Non-pigmented ciliary epithelial cell (primary cell): ENCODE measurements around the gene LAMB1.
A peak's percentile ranks its signal among the peaks of the same experiment; 100 is the strongest.
"Not testable (repeated sequence)": the region's sequence is repeated elsewhere in the genome, so short reads cannot be mapped to it uniquely, and the experiment has no call there.

Source experiments
- DNase-seq: peaks from one replicate; pipeline ENCODE4 v3.0.0-alpha.2; 2010; ENCODE audit warnings: low read depth

LAMB1 gene

GRCh38 chr7:107945332-107945731 is 57.6 kb downstream of the LAMB1 start:
- no peak for DNase-seq

- DNase-seq: no peak
These were observed 58.4 kb downstream of the LAMB1 start for GRCh38 chr7:107944411-107945169.

DNA sequence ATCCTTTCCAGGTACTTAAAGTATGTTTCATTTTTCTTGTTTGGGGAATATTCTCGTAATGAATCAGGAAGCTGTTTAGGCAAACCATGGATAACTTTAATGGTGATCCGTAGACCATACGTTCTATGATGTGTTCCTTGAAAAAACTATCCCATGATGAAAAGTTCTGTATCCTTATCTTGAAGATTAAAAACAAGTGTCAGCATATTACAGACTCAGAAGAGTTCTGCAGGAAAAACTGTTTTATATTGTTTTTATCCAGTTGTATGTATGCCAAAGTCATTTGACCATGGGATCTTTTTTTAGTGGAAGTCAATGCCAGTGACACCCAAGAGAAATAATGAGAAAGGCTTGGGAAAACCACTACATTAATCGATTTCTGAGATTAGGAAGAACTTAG is 59.9 kb downstream of the LAMB1 start:
- no peak for DNase-seq

GRCh38 chr7:107940951-107941350 is 62.0 kb downstream of the LAMB1 start:
- no peak for DNase-seq

DNA sequence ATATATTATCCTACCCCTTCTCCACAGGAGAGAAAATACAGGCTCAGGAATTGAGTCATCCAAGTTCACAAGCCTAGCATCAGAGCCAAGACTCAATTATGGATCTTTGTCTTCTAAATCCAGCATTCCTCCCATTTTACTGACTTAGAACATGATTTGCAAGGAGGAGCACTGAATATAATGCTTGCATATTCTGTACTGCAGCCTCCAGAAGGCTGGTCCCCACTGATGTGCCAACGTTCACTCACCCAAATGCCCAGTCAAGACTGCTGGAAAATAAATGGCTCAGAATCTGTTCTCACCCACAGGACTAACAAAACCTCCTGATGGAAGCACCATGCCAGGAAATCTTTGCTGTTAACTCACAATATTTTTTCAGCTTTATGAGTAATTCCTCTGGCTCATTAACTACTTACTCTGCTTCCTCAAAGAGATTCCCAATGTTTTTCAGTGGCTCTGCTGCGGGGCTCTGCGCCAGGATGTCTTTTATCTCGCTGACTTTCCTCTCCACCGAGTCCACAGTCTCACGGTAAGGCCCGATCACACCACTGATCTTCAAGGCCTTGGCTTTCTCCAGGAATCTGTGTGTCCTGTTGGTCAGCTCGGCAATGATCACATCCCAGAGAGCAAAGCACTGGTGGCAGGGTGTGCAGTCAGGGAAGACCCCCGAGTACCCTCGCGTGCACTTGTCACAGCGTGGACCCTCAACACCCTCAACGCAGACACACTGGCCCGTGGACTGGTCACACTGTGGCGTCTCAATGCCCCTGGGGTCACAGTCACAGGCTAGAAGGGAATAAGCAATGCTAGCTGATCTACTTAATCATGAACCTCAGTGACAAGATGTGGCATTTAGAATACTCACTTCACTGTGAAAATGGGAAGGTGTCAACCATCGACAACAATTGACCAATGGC is 63.1 kb downstream of the LAMB1 start:
- no peak for DNase-seq

GRCh38 chr7:107938456-107939250 is 64.3 kb downstream of the LAMB1 start:
- DNase-seq: no peak

GRCh38 chr7:107937531-107937930 is 65.4 kb downstream of the LAMB1 start:
- no peak for DNase-seq

DNA sequence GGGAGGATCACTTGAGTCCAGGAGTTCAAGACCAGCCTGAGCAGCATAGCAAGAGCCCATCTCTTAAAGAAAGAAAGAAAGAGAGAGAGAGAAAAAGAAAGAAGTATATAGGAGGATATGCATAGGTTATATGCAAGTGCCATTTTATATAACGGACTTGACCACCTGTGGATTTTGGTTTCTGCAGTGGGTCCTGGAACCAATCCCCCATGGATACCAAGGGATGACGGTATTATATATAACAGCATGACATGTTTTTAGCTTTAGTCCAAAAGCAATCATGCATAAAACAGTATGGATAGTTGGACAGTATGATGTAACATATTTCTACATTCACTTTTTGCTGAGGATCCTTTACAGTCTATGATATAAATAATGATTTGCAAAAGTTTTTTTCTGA is 66.6 kb downstream of the LAMB1 start:
- DNase-seq: no peak

DNA sequence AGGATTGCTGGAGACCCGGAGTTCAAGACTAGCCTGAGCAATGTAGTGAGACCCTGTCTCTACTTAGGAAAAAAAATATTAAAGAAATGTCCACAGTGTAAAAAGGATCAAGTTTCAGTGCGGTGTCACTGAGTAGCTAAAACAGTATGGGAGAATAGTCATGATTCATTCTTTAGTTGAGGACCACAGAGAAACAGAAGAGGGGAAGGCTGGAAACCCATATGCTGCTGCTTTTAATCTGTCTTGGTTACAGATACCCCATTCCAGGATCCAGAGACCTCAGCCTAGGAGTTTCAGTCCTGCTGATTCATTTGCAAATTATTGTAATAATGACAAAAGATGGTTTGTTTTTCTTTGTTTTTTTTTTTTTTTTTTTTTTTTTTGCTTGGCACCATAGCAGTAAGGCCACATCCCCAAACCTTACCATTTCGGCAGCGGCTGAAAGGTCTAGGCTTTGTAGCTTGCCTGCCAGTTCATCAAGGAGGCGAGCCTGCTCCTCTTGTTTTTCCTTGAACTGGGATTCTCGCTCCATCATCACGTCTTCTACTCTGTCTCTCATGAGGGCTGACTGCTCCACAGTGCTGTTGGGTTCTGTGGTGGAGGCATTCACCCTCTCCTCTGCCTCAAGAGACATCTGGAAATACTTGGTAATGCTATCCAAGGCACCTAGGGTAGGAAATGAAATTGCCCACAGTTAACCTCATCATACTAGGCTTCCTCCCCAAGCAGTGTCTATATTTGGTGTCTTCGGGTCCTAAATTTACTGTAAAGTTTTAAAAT is 67.8 kb downstream of the LAMB1 start:
- peak; percentile 55 for DNase-seq

DNA sequence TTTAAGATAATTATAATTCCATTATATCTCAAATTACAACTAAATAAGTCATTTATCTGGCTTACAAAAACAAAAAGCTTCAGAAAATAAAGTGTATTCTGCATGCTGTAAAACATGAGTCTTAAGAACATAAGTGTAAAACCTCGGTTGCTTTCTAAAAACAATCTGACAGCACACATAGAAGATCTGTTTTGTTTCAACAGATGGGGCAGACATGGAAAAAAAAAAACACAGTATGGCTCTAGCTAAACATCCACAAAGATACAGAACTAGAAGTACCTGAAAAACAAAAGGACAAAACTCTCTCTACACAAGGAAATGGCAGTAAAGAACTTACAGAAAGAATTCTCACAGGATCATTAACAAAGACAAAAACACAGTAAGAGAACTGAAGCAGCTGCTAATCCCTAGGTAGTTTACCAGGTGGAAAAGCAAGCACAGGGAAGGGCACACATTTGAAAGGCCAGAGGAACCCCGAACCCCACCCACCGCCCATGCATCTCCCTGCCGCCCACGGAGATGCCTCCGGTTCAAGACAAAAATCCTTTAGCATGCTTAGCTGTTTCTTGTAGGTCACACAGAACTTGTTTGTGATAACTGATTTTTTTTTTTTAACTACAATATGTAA is 69.5 kb downstream of the LAMB1 start:
- DNase-seq: no peak

- DNase-seq: no peak
These were observed 70.2 kb downstream of the LAMB1 start for GRCh38 chr7:107932805-107933204.

- no peak for DNase-seq
These were observed 71.0 kb downstream of the LAMB1 start for GRCh38 chr7:107931740-107932515.

DNA sequence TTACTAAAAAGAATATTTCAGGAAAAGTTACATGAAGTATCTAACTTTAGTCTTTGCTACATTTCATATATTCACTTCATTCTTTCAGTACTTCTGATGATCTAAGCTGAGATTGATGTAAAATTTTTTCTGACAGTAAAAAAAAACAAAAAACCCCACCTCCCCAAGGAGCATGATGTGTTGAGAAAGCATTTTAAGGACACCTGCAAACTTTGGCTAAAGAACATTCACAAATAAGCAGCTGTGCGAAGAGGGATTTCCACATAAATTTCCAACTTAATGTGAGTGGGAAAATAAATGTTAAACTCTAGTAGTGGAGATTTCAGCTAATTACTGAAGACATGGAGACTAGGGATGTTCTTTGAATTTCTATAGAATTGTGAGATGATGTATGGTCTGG is 76.5 kb downstream of the LAMB1 start:
- DNase-seq: no peak

DNA sequence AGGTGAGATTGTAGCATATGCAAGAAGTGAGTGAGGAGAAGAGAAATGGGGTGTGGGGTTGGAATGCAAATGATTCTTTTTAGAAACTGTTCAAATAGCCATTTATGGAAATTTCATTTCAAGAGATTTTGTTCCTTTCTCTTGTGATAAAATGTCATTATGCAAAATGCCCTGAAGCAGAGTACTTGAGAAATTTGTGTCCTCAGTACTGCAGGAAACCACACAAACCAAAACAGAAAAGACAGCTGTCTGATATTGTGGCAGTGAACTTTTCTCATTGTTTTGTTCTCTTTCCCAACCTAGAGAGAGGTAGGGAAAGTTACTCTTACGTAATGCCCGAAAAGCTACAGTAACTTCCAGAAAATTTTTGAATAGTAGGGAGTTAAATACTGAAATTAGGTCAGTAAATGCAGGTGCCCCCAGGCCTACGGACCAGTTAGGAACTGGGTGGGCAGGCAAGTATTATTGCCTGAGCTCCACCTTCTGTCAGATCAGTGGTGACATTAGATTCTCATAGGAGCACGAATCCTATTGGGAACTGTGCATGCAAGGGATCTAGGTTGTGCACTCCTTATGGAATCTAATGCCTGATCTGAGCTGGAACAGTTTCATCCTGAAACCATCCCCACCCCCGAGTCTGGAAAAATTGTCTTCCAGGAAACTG is 78.0 kb downstream of the LAMB1 start:
- DNase-seq: no peak

- DNase-seq: no peak
These were observed 80.1 kb downstream of the LAMB1 start for GRCh38 chr7:107922886-107923285.

GRCh38 chr7:107921826-107922225 is 81.1 kb downstream of the LAMB1 start:
- not testable (repeated sequence) for DNase-seq

- no peak for DNase-seq
These were observed 82.8 kb downstream of the LAMB1 start for GRCh38 chr7:107920048-107920772.

GRCh38 chr7:107918948-107919347 is 84.0 kb downstream of the LAMB1 start:
- DNase-seq: no peak
